Right lobe of liver (tissue), 4 donors: Measurements from ENCODE around the gene ITGB1.

Experiments used
- POLR2A ChIP-seq: fragments of 450-650 bp; IDR thresholded peaks from one replicate; pipeline ENCODE4 v1.6.1; 2017; ENCODE audit warnings: antibody characterized with exemption, mild to moderate bottlenecking
- TF ChIP-seq, protein P1 (sequence below), 4 donors: fragments of 200-600 bp in 3 of 4; fragments of 450-650 bp in 1 of 4; IDR thresholded peaks; one replicate each; pipeline versions ENCODE4 v1.5.1 to v1.8.0; 2016 to 2022; ENCODE audit warnings: antibody characterized with exemption in 4 of 4, mild to moderate bottlenecking in 2 of 4
- donor health status: DM: no; HTN: no; CAD: no.
- donor health status: DM: no; HTN: no; CAD: no.
- donor health status: DM: no; HTN: yes; CAD: no.

DNA sequence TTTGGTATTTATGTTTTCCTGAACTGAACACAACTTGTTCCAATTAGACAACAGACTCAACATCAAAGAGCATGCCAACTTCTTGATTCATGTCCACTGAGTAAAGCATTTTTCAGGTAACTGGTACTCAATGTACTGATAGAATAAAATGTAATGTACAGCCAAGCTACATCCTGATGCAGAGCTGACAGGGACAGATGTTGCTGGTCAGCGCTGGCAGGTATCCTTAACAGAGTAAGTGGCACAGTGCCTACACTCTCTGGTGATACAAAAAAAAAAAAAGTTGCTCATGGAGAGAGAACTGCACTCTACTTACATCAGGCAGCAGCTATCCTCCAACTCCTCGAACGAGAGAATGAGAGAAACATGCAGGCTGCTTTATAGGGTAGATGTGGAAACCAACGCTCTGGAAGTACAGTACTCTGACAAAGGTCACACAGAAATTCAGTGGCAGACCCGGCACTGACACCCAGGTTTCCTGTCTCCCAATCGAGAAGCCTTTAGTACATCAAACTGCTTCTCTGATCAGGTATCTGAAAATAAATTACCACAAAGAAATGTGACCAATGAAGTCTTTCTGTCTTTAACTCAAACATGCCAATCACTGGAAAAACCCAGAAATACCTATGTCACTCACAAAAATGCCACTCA lies 4.6 kb downstream of the ITGB1 start:
- TF ChIP-seq, protein P1, sequence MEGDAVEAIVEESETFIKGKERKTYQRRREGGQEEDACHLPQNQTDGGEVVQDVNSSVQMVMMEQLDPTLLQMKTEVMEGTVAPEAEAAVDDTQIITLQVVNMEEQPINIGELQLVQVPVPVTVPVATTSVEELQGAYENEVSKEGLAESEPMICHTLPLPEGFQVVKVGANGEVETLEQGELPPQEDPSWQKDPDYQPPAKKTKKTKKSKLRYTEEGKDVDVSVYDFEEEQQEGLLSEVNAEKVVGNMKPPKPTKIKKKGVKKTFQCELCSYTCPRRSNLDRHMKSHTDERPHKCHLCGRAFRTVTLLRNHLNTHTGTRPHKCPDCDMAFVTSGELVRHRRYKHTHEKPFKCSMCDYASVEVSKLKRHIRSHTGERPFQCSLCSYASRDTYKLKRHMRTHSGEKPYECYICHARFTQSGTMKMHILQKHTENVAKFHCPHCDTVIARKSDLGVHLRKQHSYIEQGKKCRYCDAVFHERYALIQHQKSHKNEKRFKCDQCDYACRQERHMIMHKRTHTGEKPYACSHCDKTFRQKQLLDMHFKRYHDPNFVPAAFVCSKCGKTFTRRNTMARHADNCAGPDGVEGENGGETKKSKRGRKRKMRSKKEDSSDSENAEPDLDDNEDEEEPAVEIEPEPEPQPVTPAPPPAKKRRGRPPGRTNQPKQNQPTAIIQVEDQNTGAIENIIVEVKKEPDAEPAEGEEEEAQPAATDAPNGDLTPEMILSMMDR (IDR thresholded peaks at IDR 0.05), result no peak
- peak; percentile 34 for TF ChIP-seq POLR2A
